Body of pancreas (tissue), 4 donors: ENCODE results near the gene PHAF1.
A peak's percentile ranks its signal among the peaks of the same experiment; 100 is the strongest.

Experiments used
- CTCF ChIP-seq, 7 experiments: fragments of 450-650 bp in 4 of 7; fragments of 200-600 bp in 3 of 7; sonication (generic) in 3 of 7; IDR thresholded peaks; one replicate each; pipeline ENCODE4 v1.5.1; 2016 to 2019; ENCODE audit warnings: antibody characterized with exemption in 7 of 7
- POLR2A ChIP-seq, 3 donors: fragments of 450-650 bp; IDR thresholded peaks; one replicate each; pipeline ENCODE4 v1.6.1; 2016; ENCODE audit warnings: antibody characterized with exemption in 3 of 3, mild to moderate bottlenecking in 2 of 3

- TF ChIP-seq CTCF (IDR thresholded peaks at IDR 0.05) (no peak), POLR2A (IDR thresholded peaks at IDR 0.05) (peak in 2 of 3 donors; percentile 11 to 29)
Measured at GRCh38 chr16:67164599-67165061, 54.9 kb downstream of the PHAF1 start, which contains the start of gene HSF4.
